ENCODE data around the gene SHTN1.

DNA sequence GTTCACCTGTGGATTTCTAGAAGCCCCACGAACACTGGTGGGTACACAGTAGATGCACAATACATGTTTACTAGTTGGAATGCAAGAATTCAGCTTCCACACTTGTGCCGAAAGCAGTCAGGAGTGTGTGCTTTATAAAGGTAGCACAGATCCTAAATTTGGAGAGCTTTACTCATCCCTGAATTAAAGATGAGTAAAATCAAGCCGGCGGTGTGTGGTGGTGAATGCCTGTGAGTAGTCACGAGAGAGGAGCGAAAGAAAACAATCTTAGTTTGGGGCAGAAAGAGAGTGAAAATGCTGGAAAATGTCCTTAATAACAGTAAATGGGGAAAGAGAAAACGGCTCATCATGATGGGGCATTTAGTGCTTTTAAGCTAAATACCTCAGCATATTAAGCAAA lies 169.3 kb downstream of the SHTN1 start:
- TF ChIP-seq, protein P1, sequence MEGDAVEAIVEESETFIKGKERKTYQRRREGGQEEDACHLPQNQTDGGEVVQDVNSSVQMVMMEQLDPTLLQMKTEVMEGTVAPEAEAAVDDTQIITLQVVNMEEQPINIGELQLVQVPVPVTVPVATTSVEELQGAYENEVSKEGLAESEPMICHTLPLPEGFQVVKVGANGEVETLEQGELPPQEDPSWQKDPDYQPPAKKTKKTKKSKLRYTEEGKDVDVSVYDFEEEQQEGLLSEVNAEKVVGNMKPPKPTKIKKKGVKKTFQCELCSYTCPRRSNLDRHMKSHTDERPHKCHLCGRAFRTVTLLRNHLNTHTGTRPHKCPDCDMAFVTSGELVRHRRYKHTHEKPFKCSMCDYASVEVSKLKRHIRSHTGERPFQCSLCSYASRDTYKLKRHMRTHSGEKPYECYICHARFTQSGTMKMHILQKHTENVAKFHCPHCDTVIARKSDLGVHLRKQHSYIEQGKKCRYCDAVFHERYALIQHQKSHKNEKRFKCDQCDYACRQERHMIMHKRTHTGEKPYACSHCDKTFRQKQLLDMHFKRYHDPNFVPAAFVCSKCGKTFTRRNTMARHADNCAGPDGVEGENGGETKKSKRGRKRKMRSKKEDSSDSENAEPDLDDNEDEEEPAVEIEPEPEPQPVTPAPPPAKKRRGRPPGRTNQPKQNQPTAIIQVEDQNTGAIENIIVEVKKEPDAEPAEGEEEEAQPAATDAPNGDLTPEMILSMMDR (IDR thresholded peaks at IDR 0.05; ENCODE audit: insufficient read depth, low read length), result no peak
- TF ChIP-seq, protein P2, sequence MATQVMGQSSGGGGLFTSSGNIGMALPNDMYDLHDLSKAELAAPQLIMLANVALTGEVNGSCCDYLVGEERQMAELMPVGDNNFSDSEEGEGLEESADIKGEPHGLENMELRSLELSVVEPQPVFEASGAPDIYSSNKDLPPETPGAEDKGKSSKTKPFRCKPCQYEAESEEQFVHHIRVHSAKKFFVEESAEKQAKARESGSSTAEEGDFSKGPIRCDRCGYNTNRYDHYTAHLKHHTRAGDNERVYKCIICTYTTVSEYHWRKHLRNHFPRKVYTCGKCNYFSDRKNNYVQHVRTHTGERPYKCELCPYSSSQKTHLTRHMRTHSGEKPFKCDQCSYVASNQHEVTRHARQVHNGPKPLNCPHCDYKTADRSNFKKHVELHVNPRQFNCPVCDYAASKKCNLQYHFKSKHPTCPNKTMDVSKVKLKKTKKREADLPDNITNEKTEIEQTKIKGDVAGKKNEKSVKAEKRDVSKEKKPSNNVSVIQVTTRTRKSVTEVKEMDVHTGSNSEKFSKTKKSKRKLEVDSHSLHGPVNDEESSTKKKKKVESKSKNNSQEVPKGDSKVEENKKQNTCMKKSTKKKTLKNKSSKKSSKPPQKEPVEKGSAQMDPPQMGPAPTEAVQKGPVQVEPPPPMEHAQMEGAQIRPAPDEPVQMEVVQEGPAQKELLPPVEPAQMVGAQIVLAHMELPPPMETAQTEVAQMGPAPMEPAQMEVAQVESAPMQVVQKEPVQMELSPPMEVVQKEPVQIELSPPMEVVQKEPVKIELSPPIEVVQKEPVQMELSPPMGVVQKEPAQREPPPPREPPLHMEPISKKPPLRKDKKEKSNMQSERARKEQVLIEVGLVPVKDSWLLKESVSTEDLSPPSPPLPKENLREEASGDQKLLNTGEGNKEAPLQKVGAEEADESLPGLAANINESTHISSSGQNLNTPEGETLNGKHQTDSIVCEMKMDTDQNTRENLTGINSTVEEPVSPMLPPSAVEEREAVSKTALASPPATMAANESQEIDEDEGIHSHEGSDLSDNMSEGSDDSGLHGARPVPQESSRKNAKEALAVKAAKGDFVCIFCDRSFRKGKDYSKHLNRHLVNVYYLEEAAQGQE (IDR thresholded peaks at IDR 0.05; ENCODE audit: insufficient replicate concordance, low read depth), result no peak
- TF ChIP-seq POLR2AphosphoS5 (IDR thresholded peaks at IDR 0.05; ENCODE audit: low read depth), result no peak
- no peak for TF ChIP-seq SPI1 (IDR thresholded peaks at IDR 0.05; ENCODE audit: borderline replicate concordance, low read depth)
- TF ChIP-seq GABPA (IDR thresholded peaks at IDR 0.05; ENCODE audit: low read depth), result no peak
